ENCODE results near the gene PDE4A. TPM values are rescaled to one million over a fixed set of nuclear protein-coding genes. Genes with fewer than 3 reads are reported as not detected.
"Not testable (repeated sequence)": the region's sequence is repeated elsewhere in the genome, so short reads cannot be mapped to it uniquely, and the experiment has no call there.

PDE4A gene
- total RNA-seq, 4 donors from 2014 or later, result 6.4 to 10.1 (median 8.4) TPM

DNA sequence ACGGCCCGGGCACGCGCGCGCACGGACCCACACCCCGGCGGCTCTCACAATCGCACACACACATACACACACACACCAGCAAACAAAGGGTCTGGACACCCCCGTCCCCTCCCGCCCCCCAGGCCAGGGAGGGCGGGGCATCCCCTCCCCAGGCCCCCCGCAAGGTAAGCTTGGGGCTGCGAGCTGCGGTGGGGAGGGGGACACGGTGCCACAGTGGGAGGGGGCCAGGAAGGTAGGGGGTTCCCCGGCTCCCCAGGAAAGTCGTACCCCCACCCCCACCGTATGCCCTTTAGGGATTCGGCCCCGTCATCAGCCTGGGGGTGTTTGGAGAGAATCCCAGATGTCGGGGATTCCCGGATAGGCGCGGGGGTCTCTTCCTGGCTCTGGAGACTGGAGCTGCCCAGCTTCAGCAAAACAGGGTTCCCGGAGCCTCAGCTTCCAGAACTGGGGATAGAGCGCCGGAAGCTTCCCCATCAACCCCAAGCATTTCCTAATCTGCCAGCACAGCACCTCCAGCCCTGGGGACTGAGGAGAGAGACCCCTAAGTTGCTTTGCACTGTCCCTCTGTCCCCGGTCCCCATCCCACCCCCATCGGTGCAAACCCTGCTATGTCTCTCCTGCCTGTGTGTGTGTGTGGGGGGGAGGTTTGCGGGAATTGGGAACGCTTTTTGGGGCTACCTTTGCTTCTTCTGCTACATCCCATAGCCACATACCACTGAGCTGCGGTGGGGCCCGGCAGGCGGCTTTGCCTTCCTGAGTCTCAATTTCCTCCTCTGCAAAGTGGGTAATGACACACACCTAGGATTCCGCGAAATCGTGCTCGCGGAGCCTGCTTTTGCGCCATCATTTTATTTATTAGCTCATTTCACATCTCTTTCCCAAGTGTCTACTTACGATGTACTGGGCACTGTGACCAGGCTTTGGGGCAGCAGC, 15.2 kb upstream of the PDE4A start:
- Histone ChIP-seq H3K9me3 (no peaks in the 10 kb centered on the region), H3K36me3 (no peaks in the 10 kb centered on the region), H3K27me3 (peaks cover 13 to 23% (median 22%) of the 10 kb centered on the region in 3 donors), H3K27ac (no peak overlapping the region), H3K4me3 (peak overlapping the region in 3 of 4 donors; percentile 73 to 100 (median 90)), H3K4me1 (peaks cover 27 to 40% of the 10 kb centered on the region in 2 donors)
- intact Hi-C loops (cut with DNase I; ENCODE audit: low total_unique reads), result loop anchor here (1.0 to 10.0 kb wide), 4 partner anchors 97 to 288 kb away; partner anchors contain the start of genes EIF3G, ILF3 and KEAP1
- no peak for TF ChIP-seq CTCF (IDR thresholded peaks at IDR 0.05 in 4 of 5, conservative IDR thresholded peaks at IDR 0.05 in 1 of 5)
- TF ChIP-seq POLR2A (IDR thresholded peaks at IDR 0.05), result no peak
- DNase-seq (no peak), ATAC-seq (no peak)
- in situ Hi-C loops (cut with MboI; ENCODE audit: low sequenced_read_pairs in 4 of 4), result loop anchor here in 1 of 4 donors (25.0 kb wide), 1 partner anchor 157 kb away; the partner anchor contains the start of genes CDKN2D and KRI1

- no peak for ATAC-seq
- DNase-seq, result no peak
- TF ChIP-seq POLR2A (IDR thresholded peaks at IDR 0.05), result no peak
- TF ChIP-seq CTCF (IDR thresholded peaks at IDR 0.05 in 4 of 5, conservative IDR thresholded peaks at IDR 0.05 in 1 of 5), result no peak
- intact Hi-C loops (cut with DNase I; ENCODE audit: low total_unique reads) (loop anchor here (10.0 kb wide), 1 partner anchor 249 kb away; the partner anchor contains the start of gene ILF3), in situ Hi-C loops (cut with MboI; ENCODE audit: low sequenced_read_pairs in 4 of 4) (loop anchor here in 1 of 4 donors (25.0 kb wide), 1 partner anchor 156 kb away; the partner anchor contains the start of genes CDKN2D and KRI1)
- H3K27me3 ChIP-seq, result peaks cover 13 to 23% (median 22%) of the 10 kb centered on the region in 3 donors
- H3K9me3 ChIP-seq, result no peaks in the 10 kb centered on the region
- H3K36me3 ChIP-seq, result no peaks in the 10 kb centered on the region
- H3K27ac ChIP-seq, result no peak overlapping the region
- no peak overlapping the region for H3K4me3 ChIP-seq
- peaks cover 17 to 29% of the 10 kb centered on the region in 2 donors for H3K4me1 ChIP-seq
These were observed 14.1 kb upstream of the PDE4A start for GRCh38 chr19:10406191-10406590.

- in situ Hi-C loops (cut with MboI; ENCODE audit: low sequenced_read_pairs in 4 of 4) (loop anchor here in 1 of 4 donors (25.0 kb wide), 1 partner anchor 155 kb away; the partner anchor contains the start of genes CDKN2D and KRI1), intact Hi-C loops (cut with DNase I; ENCODE audit: low total_unique reads) (loop anchor here (10.0 kb wide), 1 partner anchor 248 kb away; the partner anchor contains the start of gene ILF3)
- H3K27me3 ChIP-seq, result peaks cover 13 to 23% (median 22%) of the 10 kb centered on the region in 3 donors
- no peaks in the 10 kb centered on the region for H3K9me3 ChIP-seq
- H3K27ac ChIP-seq, result no peak overlapping the region
- H3K36me3 ChIP-seq, result no peaks in the 10 kb centered on the region
- DNase-seq, result no peak
- no peak for TF ChIP-seq POLR2A (IDR thresholded peaks at IDR 0.05)
- TF ChIP-seq CTCF (IDR thresholded peaks at IDR 0.05 in 4 of 5, conservative IDR thresholded peaks at IDR 0.05 in 1 of 5), result no peak
- H3K4me3 ChIP-seq, result no peak overlapping the region
- no peak for ATAC-seq
- H3K4me1 ChIP-seq, result peaks cover 7 to 22% of the 10 kb centered on the region in 2 donors
These were observed 13.2 kb upstream of the PDE4A start for GRCh38 chr19:10407096-10407495.

DNA sequence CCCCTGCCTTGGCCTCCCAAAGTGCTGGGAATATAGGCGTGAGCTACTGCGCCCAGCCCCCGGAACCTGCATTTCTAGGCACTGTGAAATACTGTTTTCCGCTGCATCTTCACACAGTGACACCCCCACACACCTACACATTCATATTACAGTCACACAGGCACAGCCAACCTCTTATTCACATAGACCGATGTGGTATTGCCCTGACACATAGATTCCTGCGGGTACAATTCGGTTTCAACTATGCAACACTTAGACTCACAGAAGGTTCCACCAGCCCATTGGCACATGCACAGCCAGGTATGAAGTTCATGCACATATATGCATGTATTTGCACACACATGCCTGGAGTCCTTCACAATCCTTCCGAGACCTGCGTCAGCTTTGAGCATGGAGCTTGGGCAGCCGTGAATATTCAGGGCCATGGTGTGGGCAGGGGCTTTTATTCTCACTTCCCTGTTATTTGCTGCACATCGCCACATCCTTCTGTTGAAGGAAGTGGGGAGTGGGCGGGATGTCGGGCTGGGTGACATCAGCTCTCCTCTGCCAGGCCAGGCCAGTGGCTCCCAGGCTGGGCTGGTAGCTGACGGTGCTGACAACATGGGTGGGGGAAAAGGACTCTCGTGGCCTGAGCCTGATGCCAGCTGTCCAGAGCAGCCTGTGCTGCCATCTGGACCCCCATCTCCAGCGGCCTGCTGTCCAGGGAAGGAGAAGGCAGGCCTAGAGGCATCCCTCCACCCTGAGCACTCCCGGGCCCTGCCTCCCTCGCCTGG, 11.6 kb upstream of the PDE4A start:
- H3K27me3 ChIP-seq, result peaks cover 13 to 23% (median 22%) of the 10 kb centered on the region in 3 donors
- H3K36me3 ChIP-seq, result no peaks in the 10 kb centered on the region
- no peak overlapping the region for H3K27ac ChIP-seq
- H3K4me1 ChIP-seq, result peaks cover 8 to 17% of the 10 kb centered on the region in 2 donors
- ATAC-seq (no peak), DNase-seq (no peak)
- H3K4me3 ChIP-seq, result no peak overlapping the region
- TF ChIP-seq POLR2A (IDR thresholded peaks at IDR 0.05), result no peak
- TF ChIP-seq CTCF (IDR thresholded peaks at IDR 0.05 in 4 of 5, conservative IDR thresholded peaks at IDR 0.05 in 1 of 5), result no peak
- no peaks in the 10 kb centered on the region for H3K9me3 ChIP-seq
- in situ Hi-C loops (cut with MboI; ENCODE audit: low sequenced_read_pairs in 4 of 4) (loop anchor here in 1 of 4 donors (25.0 kb wide), 1 partner anchor 154 kb away; the partner anchor contains the start of genes CDKN2D and KRI1), intact Hi-C loops (cut with DNase I; ENCODE audit: low total_unique reads) (loop anchor here (10.0 kb wide), 1 partner anchor 246 kb away; the partner anchor contains the start of gene ILF3)

DNA sequence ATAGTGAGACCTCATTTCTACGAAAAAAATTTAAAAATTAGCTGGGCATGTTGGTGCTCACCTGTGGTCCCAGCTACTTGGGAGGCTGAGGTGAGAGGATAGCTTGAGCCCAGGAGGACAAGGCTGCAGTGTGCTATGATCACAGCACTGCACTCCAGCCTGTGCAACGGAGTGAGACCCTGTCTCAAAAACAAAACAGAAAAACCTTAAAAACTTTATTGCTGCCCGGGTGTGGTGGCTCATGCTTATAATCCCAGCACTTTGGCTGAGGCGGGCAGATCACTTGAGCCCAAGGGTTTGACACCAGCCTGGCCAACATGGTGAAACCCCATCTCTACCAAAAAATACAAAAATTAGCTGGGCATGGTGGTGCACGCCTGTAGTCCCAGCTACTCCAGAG, 9.1 kb upstream of the PDE4A start:
- H3K27me3 ChIP-seq; H3K36me3 ChIP-seq; H3K4me3 ChIP-seq; H3K9me3 ChIP-seq; H3K27ac ChIP-seq; intact Hi-C loops (cut with DNase I; ENCODE audit: low total_unique reads); DNase-seq; ATAC-seq: not testable (repeated sequence)
- H3K4me1 ChIP-seq, result peaks cover 10 to 14% of the 10 kb centered on the region in 2 donors
- in situ Hi-C loops (cut with MboI; ENCODE audit: low sequenced_read_pairs in 4 of 4), result loop anchor here in 2 of 4 donors (10.0 to 25.0 kb wide), 2 partner anchors 64 to 151 kb away; partner anchors contain the start of genes CDKN2D (in 1 of the 2) and KRI1 (in 1 of the 2)

Measured in gastrocnemius medialis (tissue), 4 donors.